Stimulated activated naive B cell treated with anti-CD40 and anti-IgM and Interleukin-4, amounts not matched to agents 10 μg/mL and 1 μg/mL and 100 μg/mL, for 72 hours (primary cell): ENCODE results near the gene MYO16.

Experiments
- ATAC-seq, 2 donors: fragments of 150-1000 bp; cut with Tn5 transposase; replicated peaks; 2 replicates each; pipeline ENCODE4 v1.10.0; 2021; ENCODE audit warnings: moderate library complexity in 1 of 2
- DNase-seq: peaks from one replicate; pipeline ENCODE4 v3.0.0; 2021
- H3K27ac Mint-ChIP-seq: one replicate; pipeline ENCODE4 v1.8.0; 2022; ENCODE audit warnings: mild to moderate bottlenecking, mixed read lengths
- H3K27me3 Mint-ChIP-seq, 2 donors: one replicate each; pipeline ENCODE4 v1.8.0; 2022; ENCODE audit warnings: mixed read lengths in 2 of 2
- H3K36me3 Mint-ChIP-seq, 2 donors: one replicate each; pipeline ENCODE4 v1.8.0; 2022; ENCODE audit warnings: mixed read lengths in 2 of 2, mild to moderate bottlenecking in 1 of 2
- H3K4me1 Mint-ChIP-seq, 2 donors: one replicate each; pipeline ENCODE4 v1.8.0; 2022; ENCODE audit warnings: mixed read lengths in 2 of 2, mild to moderate bottlenecking in 1 of 2
- H3K4me3 Mint-ChIP-seq, 2 donors: one replicate each; pipeline ENCODE4 v1.8.0; 2022; ENCODE audit warnings: mild to moderate bottlenecking in 2 of 2, mixed read lengths in 2 of 2, moderate library complexity in 1 of 2
- H3K9me3 Mint-ChIP-seq, 2 donors: one replicate each; pipeline ENCODE4 v1.8.0; 2022; ENCODE audit warnings: mixed read lengths in 2 of 2, mild to moderate bottlenecking in 1 of 2

Gene MYO16

DNA sequence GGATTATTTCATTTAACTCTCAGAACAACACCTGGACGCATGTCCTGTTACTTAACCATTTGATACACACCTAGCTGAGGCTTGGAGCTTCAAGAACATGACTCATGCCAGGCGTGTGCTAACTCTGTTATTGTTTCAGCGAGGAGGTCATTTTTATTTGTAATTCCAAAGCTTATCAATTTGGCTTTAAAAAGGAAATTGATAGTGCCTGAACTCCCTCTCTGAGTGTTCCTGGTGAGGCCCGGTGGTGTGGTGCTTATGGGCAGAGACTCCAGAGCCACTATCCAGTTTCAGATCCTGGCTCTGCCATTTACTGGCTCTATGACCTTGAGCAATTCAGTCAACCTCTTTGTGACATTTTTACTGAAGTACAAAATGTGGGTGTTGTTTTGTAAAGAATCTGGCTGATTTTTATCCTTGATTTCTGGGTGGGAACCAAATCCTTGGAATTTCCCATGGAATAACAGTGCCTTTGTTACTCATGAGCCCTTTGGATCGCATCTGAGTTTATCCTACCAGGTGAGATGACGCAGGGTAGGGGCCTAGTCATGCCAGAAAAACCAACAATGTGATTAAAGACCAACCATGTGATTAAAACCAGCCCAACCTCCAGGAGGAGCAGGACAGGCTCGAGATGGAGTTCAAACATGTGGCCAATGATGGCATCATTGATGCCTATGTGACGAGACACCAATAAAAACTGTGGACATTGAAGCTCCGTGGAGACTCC, 198.8 kb downstream of the MYO16 start:
- Mint-ChIP-seq H3K27ac (no peak overlapping the region), H3K4me1 (no peaks in the 10 kb centered on the region), H3K27me3 (no peaks in the 10 kb centered on the region), H3K9me3 (no peaks in the 10 kb centered on the region), H3K36me3 (no peaks in the 10 kb centered on the region), H3K4me3 (no peak overlapping the region)
- DNase-seq (no peak), ATAC-seq (no peak)

GRCh38 chr13:108830916-108831315, 201.5 kb downstream of the MYO16 start:
- ATAC-seq (no peak), DNase-seq (no peak)
- Mint-ChIP-seq H3K9me3 (no peaks in the 10 kb centered on the region), H3K4me3 (no peak overlapping the region), H3K4me1 (no peaks in the 10 kb centered on the region), H3K36me3 (no peaks in the 10 kb centered on the region), H3K27me3 (no peaks in the 10 kb centered on the region), H3K27ac (no peak overlapping the region)

DNA sequence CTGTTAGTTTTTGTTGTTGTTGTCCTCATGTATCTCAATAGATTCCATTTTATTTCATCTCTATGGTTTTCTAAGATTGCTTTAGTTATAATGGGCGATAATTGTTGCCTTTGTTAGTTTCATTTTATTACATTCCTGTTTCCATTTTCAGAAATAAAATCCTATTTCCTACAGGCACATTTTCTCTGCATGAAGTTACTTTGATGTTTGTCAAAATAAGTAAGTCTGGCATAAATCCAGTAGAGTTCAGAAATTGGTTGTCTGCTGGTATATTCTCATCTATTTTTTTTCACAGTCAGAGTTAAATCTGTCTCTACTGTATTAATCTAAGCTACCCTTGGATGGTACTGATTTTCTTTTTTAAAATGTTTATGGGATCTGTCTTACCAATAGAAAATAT, 204.1 kb downstream of the MYO16 start:
- no peak for ATAC-seq
- Mint-ChIP-seq H3K9me3 (no peaks in the 10 kb centered on the region), H3K27ac (no peak overlapping the region), H3K36me3 (no peaks in the 10 kb centered on the region), H3K27me3 (no peaks in the 10 kb centered on the region), H3K4me1 (no peaks in the 10 kb centered on the region), H3K4me3 (no peak overlapping the region)
- DNase-seq, result no peak

DNA sequence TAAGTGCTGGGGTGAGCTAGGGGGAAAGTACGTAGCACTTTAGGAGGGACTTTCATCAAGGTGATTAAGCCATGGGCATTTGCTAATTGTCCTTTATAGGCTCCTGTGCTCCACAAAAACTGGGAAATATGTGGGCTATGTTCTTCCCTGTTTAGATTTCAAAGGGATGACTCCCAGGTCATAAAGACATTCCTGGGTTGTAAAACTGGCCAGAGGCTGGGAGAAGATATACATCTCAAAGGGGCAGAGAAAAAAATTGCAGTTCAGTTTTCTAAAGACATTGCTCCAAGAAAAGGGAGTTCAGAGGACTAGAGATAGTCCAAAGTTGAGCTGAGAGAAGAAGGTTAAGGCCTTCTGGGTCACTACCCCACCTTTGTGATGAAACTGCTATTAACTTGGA, 204.8 kb downstream of the MYO16 start:
- H3K4me3 Mint-ChIP-seq, result no peak overlapping the region
- DNase-seq (no peak), ATAC-seq (no peak)
- H3K27me3 Mint-ChIP-seq, result no peaks in the 10 kb centered on the region
- H3K36me3 Mint-ChIP-seq, result no peaks in the 10 kb centered on the region
- H3K4me1 Mint-ChIP-seq, result no peaks in the 10 kb centered on the region
- H3K9me3 Mint-ChIP-seq, result no peaks in the 10 kb centered on the region
- no peak overlapping the region for H3K27ac Mint-ChIP-seq

DNA sequence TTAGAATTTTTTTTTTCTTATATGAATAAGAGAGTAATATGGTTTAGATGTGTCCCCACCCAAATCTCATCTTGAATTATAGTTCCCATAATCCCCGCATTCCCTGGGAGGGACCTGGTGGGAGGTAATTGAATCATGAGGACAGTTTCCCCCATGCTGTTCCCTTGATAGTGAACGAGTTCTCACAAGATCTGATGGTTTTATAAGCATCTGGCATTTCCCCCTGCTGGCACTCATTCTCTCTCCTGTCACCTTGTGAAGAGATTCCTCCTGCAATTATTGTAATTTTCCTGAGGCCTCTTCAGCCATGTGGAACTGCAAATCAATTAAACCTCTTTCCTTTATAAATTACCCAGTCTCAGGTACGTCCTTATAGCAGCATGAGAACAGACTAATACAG, 205.7 kb downstream of the MYO16 start:
- no peak for DNase-seq
- Mint-ChIP-seq H3K27me3 (no peaks in the 10 kb centered on the region), H3K36me3 (no peaks in the 10 kb centered on the region), H3K9me3 (no peaks in the 10 kb centered on the region), H3K27ac (no peak overlapping the region), H3K4me1 (no peaks in the 10 kb centered on the region), H3K4me3 (no peak overlapping the region)
- no peak for ATAC-seq

DNA sequence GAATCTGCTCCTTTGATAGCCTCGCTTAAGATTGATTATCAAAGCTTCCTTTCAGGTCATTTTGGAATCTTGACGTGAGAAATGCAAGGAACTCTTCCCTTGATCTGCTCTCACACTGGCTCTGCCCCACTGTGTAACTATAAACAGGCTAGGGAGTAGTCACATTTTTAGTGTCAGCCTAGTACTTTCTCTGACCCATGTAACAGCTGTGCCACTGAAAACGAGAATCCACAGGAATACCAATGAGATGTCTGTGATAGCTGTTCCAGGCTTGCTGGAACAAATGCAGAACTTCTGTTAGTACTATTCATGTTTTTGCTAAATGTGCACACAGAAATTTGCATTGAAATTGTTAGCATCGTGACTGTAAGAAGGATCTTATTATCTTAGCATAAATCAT, 221.3 kb downstream of the MYO16 start:
- no peak overlapping the region for H3K4me3 Mint-ChIP-seq
- H3K9me3 Mint-ChIP-seq, result no peaks in the 10 kb centered on the region
- DNase-seq, result no peak
- H3K36me3 Mint-ChIP-seq, result no peaks in the 10 kb centered on the region
- H3K27me3 Mint-ChIP-seq, result peaks cover 0 to 6% of the 10 kb centered on the region in 2 donors
- no peak for ATAC-seq
- H3K27ac Mint-ChIP-seq, result no peak overlapping the region
- H3K4me1 Mint-ChIP-seq, result no peaks in the 10 kb centered on the region

- H3K36me3 Mint-ChIP-seq, result no peaks in the 10 kb centered on the region
- H3K9me3 Mint-ChIP-seq, result no peaks in the 10 kb centered on the region
- ATAC-seq (no peak), DNase-seq (no peak)
- H3K4me1 Mint-ChIP-seq, result no peaks in the 10 kb centered on the region
- no peak overlapping the region for H3K27ac Mint-ChIP-seq
- peaks cover 0 to 6% of the 10 kb centered on the region in 2 donors for H3K27me3 Mint-ChIP-seq
- no peak overlapping the region for H3K4me3 Mint-ChIP-seq
Measured at GRCh38 chr13:108851660-108852059, 222.2 kb downstream of the MYO16 start.

GRCh38 chr13:108853031-108853430, 223.6 kb downstream of the MYO16 start:
- no peaks in the 10 kb centered on the region for H3K9me3 Mint-ChIP-seq
- H3K27ac Mint-ChIP-seq, result no peak overlapping the region
- DNase-seq, result no peak
- H3K36me3 Mint-ChIP-seq, result no peaks in the 10 kb centered on the region
- H3K4me3 Mint-ChIP-seq, result no peak overlapping the region
- H3K27me3 Mint-ChIP-seq, result peaks cover 0 to 6% of the 10 kb centered on the region in 2 donors
- ATAC-seq, result no peak
- no peaks in the 10 kb centered on the region for H3K4me1 Mint-ChIP-seq

DNA sequence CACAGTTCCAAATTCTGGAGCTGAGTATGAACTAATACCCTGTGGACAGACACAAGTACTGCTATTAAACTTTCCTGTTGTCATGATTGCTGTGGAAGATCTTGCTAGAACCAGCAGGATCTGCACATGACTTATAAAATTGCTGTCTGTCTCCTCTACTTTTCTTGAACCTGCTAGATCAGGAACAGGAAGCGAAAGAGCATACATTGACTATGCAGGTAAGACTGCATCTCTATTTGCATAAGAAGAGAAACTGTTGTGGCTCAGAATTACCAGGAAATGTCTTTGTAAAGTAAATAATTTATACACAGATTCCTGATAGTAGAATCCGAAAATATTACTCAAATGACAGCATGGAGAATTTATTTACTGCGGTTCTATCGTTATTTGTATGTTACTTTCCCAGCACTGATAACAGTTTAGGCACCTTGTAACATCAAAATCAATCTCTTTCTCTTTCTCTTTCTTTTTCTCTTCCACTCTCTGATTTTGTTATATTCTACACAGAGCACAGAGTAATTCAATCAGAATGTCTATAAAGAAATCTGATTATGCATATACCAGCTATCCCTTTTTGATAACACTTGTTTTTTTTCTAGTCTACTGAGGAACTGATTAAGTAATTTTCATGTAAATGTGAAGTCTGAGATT, 226.5 kb downstream of the MYO16 start:
- ATAC-seq, result peak in 1 of 2 donors; percentile 29
- Mint-ChIP-seq H3K27me3 (peaks cover 0 to 6% of the 10 kb centered on the region in 2 donors), H3K4me1 (no peaks in the 10 kb centered on the region), H3K4me3 (no peak overlapping the region), H3K27ac (no peak overlapping the region), H3K9me3 (no peaks in the 10 kb centered on the region), H3K36me3 (no peaks in the 10 kb centered on the region)
- DNase-seq, result no peak

- no peak for DNase-seq
- ATAC-seq, result no peak
- no peaks in the 10 kb centered on the region for H3K9me3 Mint-ChIP-seq
- H3K4me1 Mint-ChIP-seq, result no peaks in the 10 kb centered on the region
- no peak overlapping the region for H3K27ac Mint-ChIP-seq
- no peaks in the 10 kb centered on the region for H3K36me3 Mint-ChIP-seq
- no peaks in the 10 kb centered on the region for H3K27me3 Mint-ChIP-seq
- H3K4me3 Mint-ChIP-seq, result no peak overlapping the region
Measured at GRCh38 chr13:108858676-108859075, 229.3 kb downstream of the MYO16 start.

- DNase-seq (no peak), ATAC-seq (no peak)
- H3K27ac Mint-ChIP-seq, result no peak overlapping the region
- no peaks in the 10 kb centered on the region for H3K9me3 Mint-ChIP-seq
- H3K27me3 Mint-ChIP-seq, result no peaks in the 10 kb centered on the region
- no peaks in the 10 kb centered on the region for H3K4me1 Mint-ChIP-seq
- H3K36me3 Mint-ChIP-seq, result no peaks in the 10 kb centered on the region
- no peak overlapping the region for H3K4me3 Mint-ChIP-seq
Measured at GRCh38 chr13:108859197-108860012, 230.0 kb downstream of the MYO16 start.

GRCh38 chr13:108860418-108860817, 231.0 kb downstream of the MYO16 start:
- H3K27me3 Mint-ChIP-seq, result no peaks in the 10 kb centered on the region
- no peak overlapping the region for H3K4me3 Mint-ChIP-seq
- no peak overlapping the region for H3K27ac Mint-ChIP-seq
- ATAC-seq, result no peak
- DNase-seq, result no peak
- H3K36me3 Mint-ChIP-seq, result no peaks in the 10 kb centered on the region
- no peaks in the 10 kb centered on the region for H3K4me1 Mint-ChIP-seq
- H3K9me3 Mint-ChIP-seq, result no peaks in the 10 kb centered on the region

DNA sequence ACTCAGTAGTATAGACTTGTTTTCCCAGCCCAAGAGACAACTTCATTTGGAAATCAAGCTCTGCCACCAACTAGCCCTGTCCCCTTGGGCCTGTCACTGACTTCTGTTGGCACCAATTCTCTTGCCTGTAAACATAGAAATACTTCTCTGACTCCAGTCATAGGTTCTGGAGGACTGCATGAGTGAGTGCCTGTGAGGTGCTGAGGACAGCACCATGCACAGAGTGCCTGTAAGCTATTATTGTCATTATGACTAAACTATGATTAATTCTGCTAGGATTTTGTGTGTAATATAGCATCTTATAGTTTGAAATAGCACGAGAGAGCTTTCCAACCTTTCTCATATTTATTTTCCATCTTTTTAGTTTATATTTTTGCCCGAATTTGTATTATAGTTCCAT, 247.9 kb downstream of the MYO16 start:
- Mint-ChIP-seq H3K27ac (no peak overlapping the region), H3K4me1 (no peaks in the 10 kb centered on the region), H3K27me3 (peaks cover 0 to 5% of the 10 kb centered on the region in 2 donors), H3K9me3 (peaks cover 4 to 7% of the 10 kb centered on the region in 2 donors), H3K36me3 (no peaks in the 10 kb centered on the region), H3K4me3 (no peak overlapping the region)
- DNase-seq, result no peak
- ATAC-seq, result no peak

- ATAC-seq (no peak), DNase-seq (no peak)
- Mint-ChIP-seq H3K27me3 (peaks cover 0 to 5% of the 10 kb centered on the region in 2 donors), H3K36me3 (no peaks in the 10 kb centered on the region), H3K9me3 (peaks cover 4 to 7% of the 10 kb centered on the region in 2 donors), H3K4me1 (no peaks in the 10 kb centered on the region), H3K4me3 (no peak overlapping the region), H3K27ac (no peak overlapping the region)
Measured at GRCh38 chr13:108878732-108879131, 249.3 kb downstream of the MYO16 start.
